Measurements from ENCODE around the gene AKR1A1. TPM values are rescaled to one million over a fixed set of nuclear protein-coding genes. Genes with fewer than 3 reads are reported as not detected.

AKR1A1 gene
- total RNA-seq, 2 donors from 2014 or later: 44.0 to 57.0 TPM

DNA sequence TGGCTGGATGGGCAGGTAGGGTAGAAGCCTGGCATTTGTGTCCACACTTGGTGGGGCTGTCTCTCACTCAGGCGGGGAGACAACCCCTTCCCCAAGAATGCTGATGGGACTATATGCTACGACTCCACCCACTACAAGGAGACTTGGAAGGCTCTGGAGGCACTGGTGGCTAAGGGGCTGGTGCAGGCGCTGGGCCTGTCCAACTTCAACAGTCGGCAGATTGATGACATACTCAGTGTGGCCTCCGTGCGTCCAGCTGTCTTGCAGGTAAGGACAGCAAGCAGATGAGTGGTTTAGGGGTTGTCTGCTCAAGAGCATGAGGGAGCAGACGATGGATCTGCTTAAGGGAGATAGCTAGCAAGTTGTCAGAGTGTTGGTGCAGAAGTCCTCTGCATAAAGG lies 17.3 kb downstream of the AKR1A1 start:
- Mint-ChIP-seq H3K36me3 (ENCODE audit: low read depth) (peaks cover 10% of the 10 kb centered on the region), H3K27me3 (no peaks in the 10 kb centered on the region), H3K4me3 (peak overlapping the region; percentile 31), H3K27ac (peak overlapping the region; percentile 67), H3K4me1 (peaks cover 5% of the 10 kb centered on the region)
- no peaks in the 10 kb centered on the region for H3K9me3 ChIP-seq (ENCODE audit: control insufficient read depth, low read length, poor library complexity, severe bottlenecking)
- DNase-seq: no peak
- no peak for ATAC-seq

DNA sequence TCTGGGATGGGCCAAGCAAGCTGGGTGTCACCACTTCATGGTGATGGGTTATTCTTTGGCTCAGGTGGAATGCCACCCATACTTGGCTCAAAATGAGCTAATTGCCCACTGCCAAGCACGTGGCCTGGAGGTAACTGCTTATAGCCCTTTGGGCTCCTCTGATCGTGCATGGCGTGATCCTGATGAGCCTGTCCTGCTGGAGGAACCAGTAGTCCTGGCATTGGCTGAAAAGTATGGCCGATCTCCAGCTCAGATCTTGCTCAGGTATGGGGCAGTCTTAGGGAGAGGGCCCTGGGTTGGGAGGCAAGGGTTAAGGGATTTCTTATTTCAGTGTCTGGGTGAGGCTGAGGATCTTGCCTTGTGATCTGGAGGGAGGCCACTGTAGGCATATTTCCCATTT lies 17.8 kb downstream of the AKR1A1 start:
- Mint-ChIP-seq H3K4me1 (peaks cover 5% of the 10 kb centered on the region), H3K36me3 (ENCODE audit: low read depth) (peaks cover 10% of the 10 kb centered on the region), H3K27ac (peak overlapping the region; percentile 67), H3K27me3 (no peaks in the 10 kb centered on the region), H3K4me3 (no peak overlapping the region)
- DNase-seq (no peak), ATAC-seq (no peak)
- no peaks in the 10 kb centered on the region for H3K9me3 ChIP-seq (ENCODE audit: control insufficient read depth, low read length, poor library complexity, severe bottlenecking)

DNA sequence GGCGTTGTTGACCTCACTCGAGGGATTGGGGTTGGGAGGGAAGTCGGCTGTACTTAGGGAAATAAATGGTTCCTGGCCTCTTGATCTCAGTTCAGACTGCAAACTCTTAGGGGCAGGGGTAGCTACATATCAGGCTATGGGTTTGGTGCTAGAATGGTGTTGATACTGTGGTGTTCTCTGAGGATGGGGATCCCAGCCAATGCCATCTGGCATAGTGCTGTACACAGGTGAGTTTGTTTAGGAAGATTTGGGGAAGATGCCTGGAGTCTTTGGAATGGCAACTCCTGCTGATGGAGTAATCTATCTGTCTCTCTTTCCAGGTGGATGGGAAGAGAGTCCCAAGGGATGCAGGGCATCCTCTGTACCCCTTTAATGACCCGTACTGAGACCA lies 18.9 kb downstream of the AKR1A1 start:
- H3K27ac Mint-ChIP-seq: no peak overlapping the region

DNA sequence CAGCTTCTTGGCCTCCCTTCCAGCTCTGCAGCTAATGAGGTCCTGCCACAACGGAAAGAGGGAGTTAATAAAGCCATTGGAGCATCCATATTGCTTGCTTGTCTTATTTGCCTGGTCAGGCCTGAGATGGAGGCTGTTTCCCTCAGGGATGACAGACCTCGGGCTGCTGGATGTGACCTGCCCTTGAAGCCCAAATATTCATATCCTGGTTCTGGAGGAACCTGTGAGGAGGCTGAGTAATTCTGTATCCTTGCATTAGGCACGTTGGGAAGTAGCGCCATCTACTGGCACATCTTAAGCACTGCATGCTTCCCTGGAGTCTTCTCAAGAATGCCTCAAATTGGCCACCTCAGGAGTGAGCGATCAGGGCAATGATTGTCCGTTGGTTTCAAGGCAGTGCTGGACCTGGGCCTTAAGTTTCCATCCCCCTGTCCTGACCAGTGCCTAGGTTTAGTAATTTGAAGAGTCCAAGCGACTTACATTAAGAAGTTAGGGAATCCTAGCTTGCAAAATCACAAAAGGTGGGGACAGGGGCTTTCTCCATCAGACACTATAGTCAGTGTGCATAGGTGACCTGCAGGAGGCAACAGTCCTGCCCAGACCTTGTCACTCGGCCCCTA lies 19.4 kb downstream of the AKR1A1 start:
- peak overlapping the region; percentile 54 for H3K27ac Mint-ChIP-seq
- ATAC-seq (peak; percentile 99), DNase-seq (peak; percentile 29 to 59 (median 51))
- H3K27me3 Mint-ChIP-seq: no peaks in the 10 kb centered on the region
- no peak overlapping the region for H3K4me3 Mint-ChIP-seq
- peaks cover 7% of the 10 kb centered on the region for H3K36me3 Mint-ChIP-seq (ENCODE audit: low read depth)
- H3K9me3 ChIP-seq (ENCODE audit: control insufficient read depth, low read length, poor library complexity, severe bottlenecking): no peaks in the 10 kb centered on the region
- H3K4me1 Mint-ChIP-seq: peaks cover 2% of the 10 kb centered on the region

More for the DNA sequence above, 18.9 kb downstream of the AKR1A1 start:
- Mint-ChIP-seq H3K4me1 (peaks cover 2% of the 10 kb centered on the region), H3K27me3 (no peaks in the 10 kb centered on the region), H3K4me3 (no peak overlapping the region), H3K36me3 (ENCODE audit: low read depth) (peaks cover 7% of the 10 kb centered on the region)
- DNase-seq (no peak), ATAC-seq (no peak)
- no peaks in the 10 kb centered on the region for H3K9me3 ChIP-seq (ENCODE audit: control insufficient read depth, low read length, poor library complexity, severe bottlenecking)

DNA sequence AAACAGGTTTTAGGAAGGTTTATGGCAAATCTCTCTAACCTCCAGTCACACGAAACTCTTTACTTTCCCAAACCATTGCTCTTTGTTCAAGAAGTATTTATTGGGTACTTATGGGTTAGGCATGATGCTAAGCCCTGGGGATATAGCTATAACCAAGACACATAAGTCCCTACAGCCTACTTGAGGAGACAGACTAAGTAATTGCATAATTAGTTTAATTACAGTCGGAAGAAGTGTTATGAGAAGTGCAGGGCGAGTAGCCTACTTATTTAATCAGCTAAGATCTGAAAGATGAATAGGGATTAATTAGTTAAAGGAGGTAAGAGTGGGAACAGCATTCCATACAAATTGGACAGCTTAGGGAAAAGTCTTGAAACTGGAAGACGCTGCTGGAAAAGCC lies 20.0 kb downstream of the AKR1A1 start:
- ATAC-seq (no peak), DNase-seq (no peak)
- H3K4me3 Mint-ChIP-seq: no peak overlapping the region
- H3K27me3 Mint-ChIP-seq: no peaks in the 10 kb centered on the region
- peaks cover 7% of the 10 kb centered on the region for H3K36me3 Mint-ChIP-seq (ENCODE audit: low read depth)
- H3K4me1 Mint-ChIP-seq: peaks cover 2% of the 10 kb centered on the region
- H3K9me3 ChIP-seq (ENCODE audit: control insufficient read depth, low read length, poor library complexity, severe bottlenecking): no peaks in the 10 kb centered on the region
- peak overlapping the region; percentile 54 for H3K27ac Mint-ChIP-seq

DNA sequence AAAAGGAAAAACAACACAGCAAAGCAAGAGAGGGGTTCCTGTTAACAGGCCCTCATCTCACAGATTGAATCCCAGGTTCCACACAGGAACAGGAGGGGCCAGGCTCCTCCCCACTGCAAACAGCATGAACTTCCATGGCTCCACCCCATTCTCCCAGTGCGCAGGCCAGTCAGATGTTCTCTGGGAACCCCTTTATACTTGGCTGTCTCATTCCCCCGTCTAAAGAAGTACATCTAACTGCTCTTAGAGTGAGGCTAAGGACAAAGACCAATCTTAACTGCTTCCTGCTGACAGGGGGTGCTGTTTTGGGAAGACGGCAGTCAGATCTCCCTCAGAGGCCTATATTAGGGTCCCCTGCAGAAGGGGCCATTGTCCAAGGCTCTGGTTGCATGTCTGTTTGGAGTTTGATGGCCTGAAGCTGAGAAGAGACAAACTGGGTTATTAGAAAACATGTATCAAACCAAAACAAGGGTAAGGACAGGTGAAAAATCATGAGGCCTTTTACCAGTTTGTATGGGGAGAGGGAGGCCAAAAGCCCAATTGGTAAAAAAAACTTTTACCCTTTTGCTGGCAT lies 22.7 kb downstream of the AKR1A1 start:
- DNase-seq (no peak), ATAC-seq (no peak)
- Mint-ChIP-seq H3K36me3 (ENCODE audit: low read depth) (no peaks in the 10 kb centered on the region), H3K27ac (no peak overlapping the region), H3K27me3 (no peaks in the 10 kb centered on the region), H3K4me3 (no peak overlapping the region), H3K4me1 (peaks cover 4% of the 10 kb centered on the region)
- no peaks in the 10 kb centered on the region for H3K9me3 ChIP-seq (ENCODE audit: control insufficient read depth, low read length, poor library complexity, severe bottlenecking)

DNA sequence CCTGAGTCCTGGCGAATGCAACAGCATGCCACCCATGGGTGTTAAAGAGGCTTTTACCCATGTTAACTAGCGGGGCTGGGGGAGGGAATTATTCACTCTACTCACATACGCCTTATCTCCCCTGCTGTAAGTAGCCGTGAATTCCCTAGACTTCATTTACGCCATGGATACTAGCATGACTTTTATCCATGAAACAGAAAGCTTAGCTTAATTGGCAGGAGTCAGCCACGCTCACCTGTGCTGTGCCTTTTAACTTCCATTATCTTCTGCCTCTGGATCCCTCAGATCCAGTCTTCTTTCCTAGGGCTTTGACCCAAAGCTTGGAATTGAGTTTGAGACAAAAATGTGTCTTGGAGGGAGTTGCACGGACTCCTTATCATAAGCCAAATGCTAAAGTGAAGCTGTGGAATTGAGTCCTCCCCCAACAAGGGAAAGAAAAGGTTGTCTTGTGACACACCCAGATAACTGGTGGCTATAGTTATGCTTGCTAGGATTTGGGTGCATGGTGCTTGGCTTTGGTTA lies 23.5 kb downstream of the AKR1A1 start:
- Mint-ChIP-seq H3K27me3 (no peaks in the 10 kb centered on the region), H3K36me3 (ENCODE audit: low read depth) (no peaks in the 10 kb centered on the region), H3K4me3 (no peak overlapping the region), H3K4me1 (peaks cover 4% of the 10 kb centered on the region), H3K27ac (no peak overlapping the region)
- no peaks in the 10 kb centered on the region for H3K9me3 ChIP-seq (ENCODE audit: control insufficient read depth, low read length, poor library complexity, severe bottlenecking)
- no peak for DNase-seq
- ATAC-seq: no peak

- ATAC-seq: peak; percentile 77
- no peaks in the 10 kb centered on the region for H3K27me3 Mint-ChIP-seq
- peak overlapping the region; percentile 99 for H3K4me3 Mint-ChIP-seq
- peaks cover 2% of the 10 kb centered on the region for H3K36me3 Mint-ChIP-seq (ENCODE audit: low read depth)
- H3K27ac Mint-ChIP-seq: peak overlapping the region; percentile 99
- peak; percentile 86 to 93 (median 88) for DNase-seq
- H3K4me1 Mint-ChIP-seq: peaks cover 32% of the 10 kb centered on the region
- H3K9me3 ChIP-seq (ENCODE audit: control insufficient read depth, low read length, poor library complexity, severe bottlenecking): no peaks in the 10 kb centered on the region
These were observed 32.6 kb downstream of the AKR1A1 start for GRCh38 chr1:45583264-45583665.

DNA sequence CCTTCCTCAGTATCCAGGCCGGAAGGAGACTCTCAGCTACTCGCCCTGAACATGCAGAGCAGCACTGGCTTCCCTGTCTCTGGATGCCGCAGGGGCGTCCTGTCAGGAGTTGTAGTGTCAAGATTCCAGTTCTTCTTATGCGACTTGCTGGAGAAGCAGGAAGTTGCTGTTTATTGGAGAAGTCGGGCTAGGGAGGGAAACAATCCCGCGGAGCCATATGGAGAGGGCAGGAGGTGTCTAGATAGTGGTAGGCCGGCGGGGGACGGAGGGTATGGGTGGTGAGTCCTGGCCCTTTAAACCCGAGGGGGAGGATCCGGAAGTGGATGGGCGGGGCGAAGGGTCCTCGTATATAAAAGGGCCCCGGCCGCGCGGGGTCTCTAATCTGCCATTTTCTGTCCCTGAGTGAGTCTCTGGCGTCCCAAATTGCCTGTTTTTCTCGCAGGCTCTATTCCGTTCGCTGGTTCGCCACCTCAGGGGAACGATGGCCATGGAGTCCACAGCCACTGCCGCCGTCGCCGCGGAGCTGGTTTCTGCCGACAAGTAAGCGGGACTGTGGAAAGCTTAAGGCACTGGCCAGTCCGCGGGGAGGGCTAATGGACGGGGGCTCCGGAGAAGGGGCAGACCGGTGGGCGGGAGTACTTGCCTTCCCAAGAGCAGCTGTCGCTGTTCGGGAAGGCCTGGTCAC lies 33.2 kb downstream of the AKR1A1 start, which contains the start of gene NASP:
NASP (plus strand) TSS at position 376 of the 685 bp plus-strand sequence; CDS start at position 482, 106 bp downstream.
- peak within 1 kb of the TSS; percentile 99 for H3K4me3 Mint-ChIP-seq
- peaks cover 2% of the 10 kb centered on the region for H3K36me3 Mint-ChIP-seq (ENCODE audit: low read depth)
- H3K4me1 Mint-ChIP-seq: peaks cover 32% of the 10 kb centered on the region

DNA sequence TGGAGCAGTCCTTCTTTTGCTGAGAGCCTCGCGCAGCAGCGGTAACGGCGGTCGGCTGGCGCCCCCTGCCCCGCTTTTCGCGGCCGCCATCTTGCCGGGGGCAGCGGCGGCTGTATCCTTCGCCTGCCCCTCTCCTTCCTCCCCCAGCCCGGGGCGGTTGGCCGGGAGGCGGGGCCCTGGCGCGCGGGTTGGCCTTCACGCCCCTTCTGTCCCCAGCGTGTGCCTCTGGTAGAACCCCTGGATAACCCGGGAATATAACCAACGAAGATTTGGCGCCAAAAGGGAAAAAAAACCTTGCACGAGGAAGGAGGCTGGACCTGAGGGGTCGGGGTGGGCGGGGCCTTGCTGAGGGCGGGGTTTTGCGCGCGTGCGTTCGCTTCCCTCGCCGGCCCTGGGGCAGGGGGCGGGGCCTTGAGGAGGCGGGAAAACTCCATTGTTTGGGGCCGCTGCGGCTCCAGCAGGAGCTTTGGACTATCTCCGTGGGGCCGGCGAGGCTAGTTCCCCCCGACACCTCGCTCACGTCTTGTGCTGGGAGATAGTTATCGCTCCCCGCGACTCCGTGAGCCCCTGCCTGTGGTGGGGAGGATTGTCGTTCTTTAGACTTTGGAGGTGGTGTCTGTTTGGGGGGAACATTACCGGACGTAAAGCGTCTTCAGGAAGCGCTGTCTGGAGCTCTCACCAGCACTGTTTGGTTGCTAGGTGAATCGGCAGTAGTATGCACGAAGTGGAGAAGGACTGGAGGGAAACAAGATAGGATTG lies 33.9 kb downstream of the AKR1A1 start:
- no peaks in the 10 kb centered on the region for H3K9me3 ChIP-seq (ENCODE audit: control insufficient read depth, low read length, poor library complexity, severe bottlenecking)
- peaks cover 2% of the 10 kb centered on the region for H3K36me3 Mint-ChIP-seq (ENCODE audit: low read depth)
- peak; percentile 63 for ATAC-seq
- peak overlapping the region; percentile 99 for H3K27ac Mint-ChIP-seq
- H3K4me1 Mint-ChIP-seq: peaks cover 32% of the 10 kb centered on the region
- H3K27me3 Mint-ChIP-seq: no peaks in the 10 kb centered on the region
- H3K4me3 Mint-ChIP-seq: peak overlapping the region; percentile 99
- DNase-seq: peak; percentile 73 to 87 (median 84)

More for the DNA sequence above, 33.2 kb downstream of the AKR1A1 start, which contains the start of gene NASP:
- ATAC-seq (peak; percentile 67), DNase-seq (peak; percentile 79 to 89 (median 87))
- H3K27ac Mint-ChIP-seq: peak within 1 kb of the TSS; percentile 99
- H3K9me3 ChIP-seq (ENCODE audit: control insufficient read depth, low read length, poor library complexity, severe bottlenecking): no peaks in the 10 kb centered on the region
- no peaks in the 10 kb centered on the region for H3K27me3 Mint-ChIP-seq

DNA sequence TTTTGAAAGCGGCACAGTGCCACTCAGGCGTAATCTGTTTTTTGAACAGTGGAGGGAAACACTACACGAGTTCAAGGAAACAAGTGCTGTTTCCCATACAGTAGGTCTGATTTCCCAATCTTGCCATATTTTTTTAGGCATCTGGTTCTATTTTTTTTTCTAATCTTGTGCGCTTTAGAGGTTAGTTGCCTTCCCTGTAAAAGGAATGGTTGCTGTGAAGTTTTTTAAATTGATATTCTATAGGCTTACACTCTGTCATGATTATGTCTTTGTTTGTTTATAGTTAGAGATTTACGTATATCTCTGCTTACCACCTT lies 34.4 kb downstream of the AKR1A1 start:
- DNase-seq (no peak), ATAC-seq (no peak)
- Mint-ChIP-seq H3K27ac (peak overlapping the region; percentile 99), H3K4me3 (peak overlapping the region; percentile 99), H3K27me3 (no peaks in the 10 kb centered on the region), H3K4me1 (peaks cover 32% of the 10 kb centered on the region), H3K36me3 (ENCODE audit: low read depth) (peaks cover 2% of the 10 kb centered on the region)
- H3K9me3 ChIP-seq (ENCODE audit: control insufficient read depth, low read length, poor library complexity, severe bottlenecking): no peaks in the 10 kb centered on the region

DNA sequence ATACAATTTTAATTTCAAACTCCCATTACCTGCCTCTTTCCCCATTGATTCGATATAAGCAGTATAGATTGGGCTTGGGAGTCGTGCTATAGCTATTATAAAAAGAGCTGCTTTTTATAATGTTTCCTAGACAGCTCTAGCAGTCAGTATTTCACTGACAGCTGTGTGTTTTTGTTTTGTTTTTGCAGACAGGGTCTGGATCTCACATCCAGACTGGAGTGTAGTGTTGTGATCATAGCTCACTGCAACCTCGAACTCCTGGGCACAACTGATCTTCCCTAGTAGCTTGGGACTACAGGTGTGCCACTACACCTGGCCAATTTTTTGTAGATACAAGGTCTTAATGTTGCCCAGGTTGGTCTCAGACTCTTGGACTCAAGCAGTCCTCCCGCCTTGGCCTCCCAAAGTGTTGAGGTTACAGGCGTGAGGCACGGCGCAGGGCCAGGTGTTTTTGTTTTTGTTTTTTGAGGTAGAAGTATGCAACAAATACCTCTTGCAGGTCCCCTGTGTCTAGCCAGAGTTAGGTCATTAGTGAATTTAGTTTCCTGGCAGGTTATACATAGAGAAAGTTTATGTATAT lies 35.0 kb downstream of the AKR1A1 start:
- DNase-seq (no peak), ATAC-seq (no peak)
- Mint-ChIP-seq H3K27me3 (no peaks in the 10 kb centered on the region), H3K4me1 (peaks cover 32% of the 10 kb centered on the region), H3K36me3 (ENCODE audit: low read depth) (peaks cover 2% of the 10 kb centered on the region), H3K27ac (peak overlapping the region; percentile 99), H3K4me3 (peak overlapping the region; percentile 99)
- H3K9me3 ChIP-seq (ENCODE audit: control insufficient read depth, low read length, poor library complexity, severe bottlenecking): no peaks in the 10 kb centered on the region
